SK-MEL-5 (cell line): ENCODE measurements around the gene B3GALT5. TPM values are rescaled to one million over a fixed set of nuclear protein-coding genes. Genes with fewer than 3 reads are reported as not detected.

Experiments
- DNase-seq: peaks from one replicate; pipeline ENCODE4 v3.0.0-alpha.2; 2016; ENCODE audit warnings: low read depth, low spot score
- in situ Hi-C: cut with HindIII; loops from 2 replicates; pipeline ENCODE4 v1.10.0; 2016; ENCODE audit warnings: low sequenced_read_pairs, high pct_unique_total_duplicates, low pct_unique_long_range_greater_than_20kb
- total RNA-seq: library from RNA; depleted of rRNA; stranded (reverse); fragments of >200 nt; shearing (Covaris generic); gene quantifications from 2 replicates; pipeline ENCODE4 v1.2.3, GENCODE V29; 2014

B3GALT5 gene
- total RNA-seq, 1 experiment from 2014 or later, result not detected

DNA sequence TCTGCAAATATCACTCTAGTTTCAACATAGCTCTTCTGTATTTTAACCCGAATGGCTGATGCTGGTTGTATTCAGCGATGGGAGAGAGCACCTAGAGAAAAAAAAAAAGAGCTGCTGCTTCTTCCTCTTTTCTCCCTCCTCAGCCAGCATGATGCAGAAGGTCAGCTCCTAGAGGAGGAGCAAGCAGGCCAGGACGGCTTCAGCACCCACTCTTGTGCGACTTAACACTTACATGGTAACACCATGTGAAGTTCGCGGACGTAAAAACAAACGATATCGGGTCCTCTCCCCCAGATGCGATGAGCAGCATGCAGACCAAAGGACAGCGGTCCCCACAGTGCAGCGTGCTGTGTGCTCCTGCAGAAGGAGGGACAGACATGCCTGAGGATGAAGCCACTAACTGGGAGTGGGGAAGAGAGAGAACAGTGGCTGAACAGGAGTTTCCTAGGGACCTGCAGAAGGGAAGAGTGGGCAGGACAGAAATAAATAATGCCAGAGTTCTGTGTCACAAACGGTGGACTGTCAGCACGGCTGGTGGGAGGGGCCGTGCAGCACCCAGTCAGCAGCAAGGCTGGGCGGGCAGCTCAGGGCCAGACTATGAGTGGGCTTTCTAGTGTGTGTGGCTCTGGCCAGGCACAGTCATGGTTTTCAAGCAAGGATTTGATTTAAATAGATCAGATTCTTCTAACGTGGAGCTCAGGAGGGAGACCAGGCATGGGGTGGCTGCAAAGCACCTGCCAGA is 11.4 kb upstream of the B3GALT5 start:
- DNase-seq, result no peak
- in situ Hi-C loops, result loop anchor here (25.0 kb wide), 1 partner anchor 89 kb away; no protein-coding TSS in a partner anchor

DNA sequence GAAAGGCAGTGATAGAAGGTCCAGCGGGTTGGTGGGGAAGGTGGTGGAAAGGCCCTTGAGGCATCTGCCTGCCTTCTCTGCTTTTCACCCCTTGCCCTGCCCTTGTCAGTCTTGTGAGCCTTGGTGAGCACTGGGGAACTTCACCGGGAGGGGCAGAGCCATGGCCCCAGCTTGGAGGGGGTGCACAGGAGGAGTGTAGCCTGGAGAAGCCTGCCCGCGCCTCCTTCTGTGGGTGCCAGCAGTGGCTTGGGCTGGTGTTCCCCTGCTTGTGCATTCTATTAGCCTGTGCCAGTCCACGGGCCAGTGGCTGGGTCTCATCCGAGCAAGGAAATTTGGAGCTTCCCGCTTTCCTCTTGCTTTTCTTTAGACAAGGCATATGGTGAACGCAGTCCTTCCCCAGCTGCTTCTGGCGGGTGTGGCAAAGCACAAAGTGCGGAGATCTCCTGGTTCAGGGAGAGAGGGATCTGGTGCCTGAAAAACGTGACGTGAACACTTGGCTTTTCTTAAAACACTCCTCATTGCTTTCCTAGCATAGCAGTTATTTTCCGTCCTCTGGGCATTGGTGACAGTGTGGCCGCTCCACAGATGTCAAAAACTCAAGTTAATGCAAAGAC is 10.6 kb upstream of the B3GALT5 start:
- in situ Hi-C loops, result loop anchor here (25.0 kb wide), 1 partner anchor 90 kb away; no protein-coding TSS in a partner anchor
- no peak for DNase-seq

DNA sequence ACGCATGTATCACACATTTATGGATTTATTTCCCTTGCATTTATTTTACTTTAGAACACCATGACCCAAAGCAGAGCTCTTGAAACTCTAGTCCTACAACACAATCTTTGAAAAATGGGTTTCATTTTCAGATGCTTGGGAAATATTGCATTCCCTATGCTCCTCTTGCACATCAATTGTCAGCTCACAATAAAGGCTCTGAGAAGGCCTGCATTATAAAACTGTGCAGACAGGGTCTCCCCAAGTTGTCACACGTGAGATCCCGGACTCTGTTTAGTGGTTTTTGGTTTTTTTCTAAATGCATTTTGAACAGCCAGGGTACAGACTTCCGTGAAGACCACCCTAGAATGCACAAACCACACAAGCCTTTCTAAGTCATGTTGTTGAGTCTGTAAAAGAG is 9.9 kb upstream of the B3GALT5 start:
- no peak for DNase-seq
- in situ Hi-C loops, result loop anchor here (25.0 kb wide), 1 partner anchor 90 kb away; no protein-coding TSS in a partner anchor

DNA sequence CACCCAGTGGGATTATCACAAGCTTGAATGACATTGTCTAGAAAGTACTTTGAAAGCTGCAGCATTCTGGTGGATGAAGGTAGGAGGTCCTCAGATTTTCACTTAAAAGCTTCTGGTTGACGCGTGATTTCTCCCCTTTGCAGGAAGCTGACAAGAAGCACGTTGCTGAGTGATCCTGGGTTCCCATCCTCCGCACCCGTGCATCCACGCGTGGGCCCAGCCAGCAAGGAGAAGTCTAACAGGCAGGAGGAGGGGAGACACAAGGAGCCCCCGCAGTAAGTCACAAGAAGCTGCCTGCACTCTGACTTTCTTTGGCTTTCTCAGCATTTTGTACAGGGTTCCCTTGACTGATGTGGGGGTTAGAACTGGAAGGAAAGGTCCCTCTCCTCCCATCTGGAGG is 7.8 kb upstream of the B3GALT5 start:
- no peak for DNase-seq
- in situ Hi-C loops, result loop anchor here (25.0 kb wide), 1 partner anchor 93 kb away; no protein-coding TSS in a partner anchor

DNA sequence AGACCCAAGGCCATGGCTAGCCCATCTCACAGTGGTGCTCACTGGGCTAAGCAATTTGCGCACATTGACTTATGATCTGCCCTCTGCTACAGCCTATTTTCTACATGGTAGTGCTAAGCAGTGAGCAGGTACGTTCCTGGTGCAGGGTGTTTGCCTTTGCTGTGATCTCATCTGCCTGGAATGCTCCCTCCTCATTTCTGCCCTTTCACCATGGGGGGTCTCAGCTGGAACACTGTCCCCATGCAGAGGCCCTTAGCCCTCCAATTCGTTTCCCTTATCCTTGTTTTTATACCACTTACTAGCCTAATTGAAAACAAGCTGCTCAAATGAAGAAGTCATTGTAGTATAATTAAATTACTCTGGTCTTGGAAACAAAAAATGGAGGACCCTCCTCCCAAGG is 2.0 kb upstream of the B3GALT5 start:
- DNase-seq, result no peak
- in situ Hi-C loops, result loop anchor here (25.0 kb wide), 1 partner anchor 98 kb away; no protein-coding TSS in a partner anchor

DNA sequence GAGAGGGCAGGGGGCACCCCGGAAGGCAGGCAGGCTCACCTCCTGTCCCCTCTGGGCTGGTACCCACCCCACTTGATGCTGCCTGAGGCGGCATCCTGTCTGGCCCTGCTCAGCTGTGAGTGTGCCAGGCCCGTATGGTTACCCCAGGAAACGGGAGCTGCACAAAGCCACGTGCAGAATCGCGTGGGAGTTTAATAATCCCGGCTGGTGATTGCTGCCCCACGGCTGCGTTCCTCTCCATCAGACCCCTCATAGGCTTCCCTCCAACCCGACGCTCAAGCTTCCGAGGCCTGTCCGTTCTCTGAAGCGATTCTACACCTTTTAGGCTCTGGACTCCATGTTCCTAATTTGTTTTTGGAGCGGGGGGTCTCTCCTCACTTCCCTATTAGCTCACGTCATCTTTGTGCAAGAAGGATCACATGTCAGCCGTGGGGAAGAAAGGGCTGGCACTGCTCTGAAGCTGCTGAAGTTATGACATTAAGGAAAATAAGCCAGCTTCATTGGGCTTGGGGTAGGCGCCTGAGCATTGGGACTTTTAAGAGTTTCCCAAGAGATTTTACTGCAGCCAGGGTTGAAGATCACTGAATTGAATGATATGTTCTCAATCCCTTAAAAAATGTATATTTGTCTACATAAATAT is 1.1 kb upstream of the B3GALT5 start:
- DNase-seq, result no peak

DNA sequence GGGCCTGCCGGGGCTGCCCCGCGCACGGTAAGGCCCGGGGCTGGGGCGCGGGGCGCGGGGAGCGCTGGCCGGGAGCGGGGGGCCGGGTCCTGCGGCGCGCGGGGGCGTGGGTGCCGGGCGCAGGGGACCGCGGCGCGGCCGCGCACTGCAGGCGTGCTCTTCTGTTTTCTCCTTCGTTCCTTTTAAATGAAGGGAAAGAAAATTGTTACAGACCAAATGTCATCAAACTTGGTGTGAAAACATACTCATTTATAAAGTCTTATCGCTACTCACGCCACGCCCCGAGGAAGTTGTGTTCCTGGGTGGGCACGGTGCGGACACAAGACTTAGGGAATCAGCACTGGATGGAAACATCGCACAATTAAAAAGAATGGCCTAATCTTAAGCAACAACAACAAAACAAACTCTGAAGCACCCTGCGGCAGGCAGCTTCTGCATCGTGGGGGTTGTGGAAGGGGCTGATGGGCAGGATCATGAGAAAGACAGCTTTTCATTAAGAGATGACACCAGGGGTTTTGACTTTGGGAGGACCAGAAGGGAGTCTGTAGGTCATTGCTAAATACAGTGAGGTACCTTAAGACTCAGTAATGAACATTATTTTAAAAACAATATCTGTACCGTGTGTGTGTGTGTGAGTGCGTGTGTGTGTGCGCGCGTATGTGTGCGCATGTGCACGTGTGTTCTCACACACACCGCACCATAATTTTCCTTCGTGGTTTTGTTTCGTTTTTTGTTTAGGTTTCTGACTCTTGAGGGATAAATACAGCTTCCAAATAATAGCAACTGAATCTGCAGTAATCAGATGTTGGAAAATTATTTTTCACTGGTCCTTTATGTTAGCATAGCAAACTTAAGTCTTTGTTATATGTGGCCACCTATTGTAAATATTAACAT is 548 bp downstream of the B3GALT5 start:
- in situ Hi-C loops, result loop anchor here (25.0 kb wide), 1 partner anchor 101 kb away; no protein-coding TSS in a partner anchor

More for the DNA sequence above, 1.1 kb upstream of the B3GALT5 start:
- in situ Hi-C loops, result loop anchor here (25.0 kb wide), 1 partner anchor 99 kb away; no protein-coding TSS in a partner anchor

DNA sequence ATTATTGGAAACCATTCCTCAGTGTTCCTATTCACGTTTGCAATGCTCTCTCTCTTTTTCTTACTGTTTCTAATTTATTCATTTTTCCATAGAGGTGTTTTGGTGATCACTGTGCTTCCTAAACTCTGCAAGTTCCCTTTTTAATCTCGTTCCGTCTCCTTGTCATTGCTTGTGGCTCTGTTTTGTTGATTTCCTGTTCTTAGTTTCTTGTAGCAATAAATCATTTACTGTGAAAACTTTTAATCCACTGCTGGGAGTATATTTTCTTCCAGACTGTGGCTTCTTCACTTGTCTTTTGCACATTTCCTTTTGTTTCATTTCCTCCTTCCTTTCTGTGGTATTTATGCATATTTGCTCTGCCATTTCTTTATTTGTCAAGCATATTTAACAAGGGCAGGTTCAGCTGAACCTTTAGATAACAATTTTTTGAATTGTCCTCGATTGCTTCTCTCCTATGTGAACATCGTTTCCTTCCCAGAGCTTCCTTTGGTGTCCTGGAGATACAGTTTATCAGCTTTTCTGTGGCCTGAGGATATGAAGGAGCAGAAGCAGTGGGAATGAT is 3.6 kb downstream of the B3GALT5 start:
- no peak for DNase-seq
- in situ Hi-C loops, result loop anchor here (25.0 kb wide), 1 partner anchor 104 kb away; no protein-coding TSS in a partner anchor

More for the DNA sequence above, 548 bp downstream of the B3GALT5 start:
- DNase-seq, result no peak

DNA sequence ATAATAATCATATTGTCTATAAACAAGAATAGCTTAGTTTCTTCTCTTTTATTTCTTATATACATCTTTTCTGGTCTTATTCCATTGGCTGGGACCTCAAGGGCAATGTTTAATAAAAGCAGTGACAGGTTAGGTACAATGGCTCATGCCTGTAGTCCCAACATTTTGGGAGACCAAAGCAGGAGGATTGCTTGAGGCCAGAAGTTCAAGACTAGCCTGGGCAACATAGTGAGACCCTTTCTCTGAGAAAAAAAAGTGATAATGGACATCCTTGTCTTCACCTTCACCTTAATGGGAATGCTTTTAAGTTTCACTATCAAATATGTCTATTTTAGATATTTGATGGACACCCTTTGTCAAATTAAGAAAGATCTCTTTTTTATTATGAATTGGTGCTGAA is 8.1 kb downstream of the B3GALT5 start:
- in situ Hi-C loops, result loop anchor here (25.0 kb wide), 1 partner anchor 109 kb away; no protein-coding TSS in a partner anchor
- DNase-seq, result no peak

DNA sequence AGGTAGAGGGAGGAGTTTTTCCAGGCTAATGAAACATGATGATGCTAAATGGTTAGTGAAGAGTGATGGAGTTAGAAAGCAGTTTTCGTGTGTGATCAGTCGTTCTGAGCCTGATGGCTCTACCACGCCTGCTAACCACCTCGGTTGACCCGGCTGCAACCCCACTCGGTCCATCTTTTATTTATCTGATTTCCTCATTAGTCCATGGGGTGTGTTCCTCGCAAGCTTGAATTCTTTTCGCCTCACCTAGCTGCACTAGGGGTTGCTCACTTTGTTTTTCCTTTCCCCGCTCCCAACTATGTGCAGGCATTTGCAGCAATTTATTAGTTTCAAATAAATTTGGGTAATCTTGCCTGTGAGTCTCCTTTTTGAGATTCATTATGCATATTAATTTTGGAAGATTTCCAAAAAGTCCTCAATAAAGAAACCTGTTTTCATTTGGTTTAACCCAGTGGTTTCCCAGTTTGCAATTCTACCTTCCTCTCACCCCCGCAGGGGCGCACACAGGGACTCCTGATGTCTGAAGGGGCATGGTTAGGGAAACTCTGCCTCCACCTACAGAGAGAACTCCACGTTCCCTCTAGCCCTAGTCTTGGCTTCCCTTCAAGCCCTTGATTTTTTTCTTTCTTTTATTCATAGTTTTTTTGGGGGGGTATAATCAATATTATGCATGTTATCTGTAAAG is 12.6 kb downstream of the B3GALT5 start:
- in situ Hi-C loops, result no loop called here
- DNase-seq, result no peak

DNA sequence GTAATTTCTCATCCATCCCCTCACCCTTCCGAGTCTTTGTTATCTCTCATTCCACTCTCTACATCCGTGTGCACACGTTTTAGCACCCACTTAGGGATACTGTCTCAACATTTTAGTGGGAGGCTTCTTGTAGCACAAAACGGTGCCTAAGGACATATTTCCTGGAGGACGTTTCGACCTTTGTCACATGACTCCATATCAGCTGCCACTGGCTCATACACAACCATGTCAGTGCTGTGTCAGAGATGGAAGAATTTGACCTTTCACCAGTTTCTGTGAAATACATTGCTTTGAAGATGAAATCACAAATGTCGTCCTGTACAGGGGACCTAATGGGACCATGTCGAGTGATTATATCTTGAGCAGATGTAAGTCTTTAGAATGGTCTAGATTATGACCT is 15.6 kb downstream of the B3GALT5 start:
- DNase-seq, result peak; percentile 4
- in situ Hi-C loops, result no loop called here

DNA sequence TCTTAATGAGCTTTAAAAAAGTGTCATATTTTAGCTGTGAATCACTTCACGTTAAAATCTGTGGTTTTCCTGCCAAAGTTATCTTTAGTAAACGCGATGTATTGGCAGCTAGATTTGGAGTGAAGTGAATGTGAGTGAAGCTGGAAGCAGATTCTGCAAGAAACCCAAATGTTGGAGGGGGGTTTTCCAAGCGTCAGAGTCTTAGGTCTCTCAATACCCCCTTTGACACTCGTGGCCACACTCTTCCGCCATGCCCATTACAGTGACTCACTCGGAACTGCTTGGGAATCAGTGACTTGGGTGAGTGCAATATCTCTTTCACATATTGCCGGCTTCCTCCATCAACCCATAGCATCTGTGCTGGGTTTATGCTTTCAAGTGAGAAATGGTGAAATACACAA is 17.5 kb downstream of the B3GALT5 start:
- in situ Hi-C loops, result no loop called here
- peak; percentile 4 for DNase-seq

DNA sequence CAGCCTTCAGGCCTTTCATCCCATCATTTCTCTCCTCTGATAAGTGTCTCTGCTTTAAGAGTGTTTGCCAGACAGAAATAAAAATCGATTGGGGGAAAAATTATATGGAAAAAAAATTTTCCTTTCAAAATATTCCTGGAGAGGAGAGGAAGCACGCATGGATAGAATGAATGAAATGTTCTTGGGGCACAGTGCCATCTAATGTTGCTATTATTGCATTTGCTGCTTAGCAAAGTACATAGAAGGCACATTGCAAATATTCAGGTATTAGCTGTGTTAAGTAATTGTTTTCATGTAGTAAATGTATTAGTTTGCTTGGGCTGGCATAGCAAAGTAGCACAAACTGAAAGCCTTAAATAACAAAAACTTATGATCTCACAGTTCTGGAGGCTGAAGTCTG is 18.1 kb downstream of the B3GALT5 start:
- in situ Hi-C loops, result no loop called here
- no peak for DNase-seq

DNA sequence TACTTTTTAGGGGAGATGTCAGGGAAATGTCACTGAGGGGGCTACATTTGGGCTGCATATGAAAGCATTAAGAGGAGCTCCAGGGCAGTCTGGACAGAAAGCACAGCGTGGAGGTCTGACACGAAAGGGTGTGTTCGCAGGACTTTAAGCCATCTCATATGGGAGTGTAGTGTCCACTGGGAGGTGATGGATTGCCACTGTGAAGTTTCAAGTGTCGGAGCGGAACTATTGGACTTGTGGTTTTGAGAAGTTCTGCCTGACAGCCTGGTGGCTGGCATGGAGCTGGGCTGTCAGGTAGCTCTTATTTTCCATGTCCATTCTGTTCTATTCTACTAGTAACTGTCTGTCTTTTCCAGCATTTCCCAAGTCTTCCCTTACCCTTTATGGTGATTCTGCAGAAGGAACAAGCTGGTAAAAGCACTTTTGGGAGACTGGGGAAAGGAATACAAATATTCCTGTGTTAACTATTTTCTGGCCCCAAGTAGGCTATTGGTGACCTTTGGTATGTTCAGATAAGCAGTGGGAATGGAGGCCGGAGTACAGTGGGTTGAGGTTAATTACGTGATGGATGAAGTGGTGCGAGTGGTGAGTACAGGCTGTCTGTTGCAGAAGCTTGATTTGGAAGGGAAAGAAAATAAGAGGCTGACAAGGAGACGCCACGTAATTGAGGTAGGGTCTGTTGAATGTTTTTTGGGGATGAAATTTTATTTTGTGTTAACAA is 19.3 kb downstream of the B3GALT5 start:
- DNase-seq, result no peak
- in situ Hi-C loops, result no loop called here

DNA sequence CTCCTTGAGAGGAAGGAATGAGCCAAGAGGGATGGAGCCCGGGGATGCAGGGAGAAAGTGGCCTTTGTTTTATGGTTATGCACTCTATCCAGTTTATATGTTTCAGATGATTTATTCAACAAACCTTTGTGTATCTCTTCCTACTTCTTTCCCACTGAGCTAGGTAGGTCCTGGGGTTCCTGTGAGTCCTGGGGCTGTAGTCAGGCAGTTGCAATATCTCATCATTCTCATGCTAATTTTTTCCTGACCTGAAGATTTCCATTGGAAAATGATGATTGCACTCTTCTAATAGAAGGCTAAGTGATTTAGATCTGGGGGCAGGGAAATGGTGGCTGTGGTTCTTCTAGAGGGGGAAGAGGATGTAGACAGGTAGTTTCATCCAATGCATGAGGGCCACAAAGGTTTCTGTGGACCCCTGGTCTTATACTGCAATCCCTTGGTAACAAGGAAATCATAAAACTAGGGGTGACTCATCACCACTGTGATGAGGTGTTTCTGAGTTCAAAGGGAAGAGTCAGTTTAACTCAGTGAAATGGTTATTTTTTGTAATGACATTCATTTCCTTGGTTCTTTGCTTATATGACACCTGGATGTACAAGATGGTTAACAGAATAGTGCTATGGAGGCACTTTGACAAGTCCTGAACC is 20.2 kb downstream of the B3GALT5 start:
- in situ Hi-C loops, result no loop called here
- DNase-seq, result no peak
